Lower lobe of right lung (tissue), 2 donors: ENCODE measurements around the gene ARL5A. TPM values are rescaled to one million over a fixed set of nuclear protein-coding genes. Genes with fewer than 3 reads are reported as not detected.

Experiments
- ATAC-seq, 2 donors: fragments of 200-7000 bp; cut with Tn5 transposase; one replicate each; pipeline ENCODE4 v1.9.1; 2020 to 2022; ENCODE audit warnings: mild to moderate bottlenecking in 2 of 2, moderate library complexity in 2 of 2
- DNase-seq: peaks from one replicate; pipeline ENCODE4 v3.0.0-alpha.2; 2020
- H3K27ac ChIP-seq: fragments of 200-600 bp; one replicate; pipeline ENCODE4 v1.8.0; 2022
- H3K27me3 ChIP-seq: fragments of 200-600 bp; one replicate; pipeline ENCODE4 v1.8.0; 2022; ENCODE audit warnings: low read depth
- H3K36me3 ChIP-seq: fragments of 200-600 bp; one replicate; pipeline ENCODE4 v1.8.0; 2022; ENCODE audit warnings: mild to moderate bottlenecking
- H3K4me1 ChIP-seq: fragments of 200-600 bp; one replicate; pipeline ENCODE4 v1.8.0; 2022
- H3K4me3 ChIP-seq: fragments of 200-600 bp; one replicate; pipeline ENCODE4 v1.8.0; 2022; ENCODE audit warnings: mild to moderate bottlenecking
- H3K9me3 ChIP-seq: fragments of 200-600 bp; one replicate; pipeline ENCODE4 v1.8.0; 2022
- intact Hi-C: fragments of 100-400 bp; cut with DNase I; formaldehyde crosslinking; loops from one replicate; pipeline ENCODE4 v1.11.0; 2022
- total RNA-seq: library from RNA; stranded (reverse); fragmentation: NEBNext Ultra II Directional; extraction: Animal tissue kit (Norgen Biotek cat#: 25700); gene quantifications from one replicate; pipeline ENCODE4 v1.2.1, GENCODE V29; 2021
- TF ChIP-seq, protein P1 (sequence below): fragments of 200-600 bp; IDR thresholded peaks from one replicate; pipeline ENCODE4 v1.8.0; 2022; ENCODE audit warnings: antibody characterized with exemption, mild to moderate bottlenecking
- donor health status: DM: no; HTN: yes; CAD: no; lungs with severe emphysema.

The ARL5A gene
- total RNA-seq, 1 donor from 2014 or later = 52.3 TPM

- no peak for DNase-seq
- Histone ChIP-seq H3K4me1 (peaks cover 43% of the 10 kb centered on the region), H3K27me3 (no peaks in the 10 kb centered on the region), H3K9me3 (no peaks in the 10 kb centered on the region), H3K36me3 (no peaks in the 10 kb centered on the region), H3K27ac (no peak overlapping the region), H3K4me3 (peak overlapping the region; percentile 89)
- TF ChIP-seq, protein P1, sequence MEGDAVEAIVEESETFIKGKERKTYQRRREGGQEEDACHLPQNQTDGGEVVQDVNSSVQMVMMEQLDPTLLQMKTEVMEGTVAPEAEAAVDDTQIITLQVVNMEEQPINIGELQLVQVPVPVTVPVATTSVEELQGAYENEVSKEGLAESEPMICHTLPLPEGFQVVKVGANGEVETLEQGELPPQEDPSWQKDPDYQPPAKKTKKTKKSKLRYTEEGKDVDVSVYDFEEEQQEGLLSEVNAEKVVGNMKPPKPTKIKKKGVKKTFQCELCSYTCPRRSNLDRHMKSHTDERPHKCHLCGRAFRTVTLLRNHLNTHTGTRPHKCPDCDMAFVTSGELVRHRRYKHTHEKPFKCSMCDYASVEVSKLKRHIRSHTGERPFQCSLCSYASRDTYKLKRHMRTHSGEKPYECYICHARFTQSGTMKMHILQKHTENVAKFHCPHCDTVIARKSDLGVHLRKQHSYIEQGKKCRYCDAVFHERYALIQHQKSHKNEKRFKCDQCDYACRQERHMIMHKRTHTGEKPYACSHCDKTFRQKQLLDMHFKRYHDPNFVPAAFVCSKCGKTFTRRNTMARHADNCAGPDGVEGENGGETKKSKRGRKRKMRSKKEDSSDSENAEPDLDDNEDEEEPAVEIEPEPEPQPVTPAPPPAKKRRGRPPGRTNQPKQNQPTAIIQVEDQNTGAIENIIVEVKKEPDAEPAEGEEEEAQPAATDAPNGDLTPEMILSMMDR = no peak
- intact Hi-C loops = no loop called here
- ATAC-seq = no peak
Measured at GRCh38 chr2:151826737-151827157, 1.5 kb downstream of the ARL5A start.

DNA sequence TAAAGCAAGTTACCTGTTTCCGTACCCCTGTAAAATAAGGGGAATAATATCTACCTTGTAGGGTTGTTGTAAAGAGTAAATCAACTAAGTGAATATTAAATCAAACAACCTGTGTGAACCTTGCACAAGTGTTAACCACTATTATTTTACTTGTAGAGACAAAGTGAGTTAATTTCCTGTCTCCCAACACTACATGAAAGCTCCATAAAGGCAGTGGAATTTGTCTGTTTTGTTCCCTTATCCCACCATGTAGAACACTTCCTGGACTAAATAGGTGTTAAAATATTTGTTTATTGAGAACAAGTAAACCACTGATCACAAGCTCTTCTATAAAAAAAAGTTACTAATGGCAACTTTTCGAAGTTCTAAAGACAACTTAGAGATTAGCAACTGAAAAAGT is 3.3 kb downstream of the ARL5A start:
- Histone ChIP-seq H3K4me3 (no peak overlapping the region), H3K36me3 (no peaks in the 10 kb centered on the region), H3K4me1 (peaks cover 48% of the 10 kb centered on the region), H3K9me3 (no peaks in the 10 kb centered on the region), H3K27ac (no peak overlapping the region), H3K27me3 (no peaks in the 10 kb centered on the region)
- intact Hi-C loops = no loop called here
- no peak for DNase-seq
- ATAC-seq = no peak
- TF ChIP-seq, protein P1 = no peak

GRCh38 chr2:151823651-151824050 is 4.6 kb downstream of the ARL5A start:
- no peak for ATAC-seq
- H3K27ac ChIP-seq = no peak overlapping the region
- no peak for DNase-seq
- intact Hi-C loops = no loop called here
- no peaks in the 10 kb centered on the region for H3K36me3 ChIP-seq
- H3K27me3 ChIP-seq = no peaks in the 10 kb centered on the region
- no peaks in the 10 kb centered on the region for H3K9me3 ChIP-seq
- peaks cover 44% of the 10 kb centered on the region for H3K4me1 ChIP-seq
- no peak overlapping the region for H3K4me3 ChIP-seq
- TF ChIP-seq, protein P1 = no peak

- H3K4me1 ChIP-seq = peaks cover 25% of the 10 kb centered on the region
- no peaks in the 10 kb centered on the region for H3K27me3 ChIP-seq
- H3K27ac ChIP-seq = no peak overlapping the region
- DNase-seq (no peak), ATAC-seq (no peak)
- intact Hi-C loops = no loop called here
- H3K4me3 ChIP-seq = no peak overlapping the region
- H3K9me3 ChIP-seq = no peaks in the 10 kb centered on the region
- TF ChIP-seq, protein P1 = no peak
- peaks cover 7% of the 10 kb centered on the region for H3K36me3 ChIP-seq
Measured at GRCh38 chr2:151819920-151820319, 8.3 kb downstream of the ARL5A start.

DNA sequence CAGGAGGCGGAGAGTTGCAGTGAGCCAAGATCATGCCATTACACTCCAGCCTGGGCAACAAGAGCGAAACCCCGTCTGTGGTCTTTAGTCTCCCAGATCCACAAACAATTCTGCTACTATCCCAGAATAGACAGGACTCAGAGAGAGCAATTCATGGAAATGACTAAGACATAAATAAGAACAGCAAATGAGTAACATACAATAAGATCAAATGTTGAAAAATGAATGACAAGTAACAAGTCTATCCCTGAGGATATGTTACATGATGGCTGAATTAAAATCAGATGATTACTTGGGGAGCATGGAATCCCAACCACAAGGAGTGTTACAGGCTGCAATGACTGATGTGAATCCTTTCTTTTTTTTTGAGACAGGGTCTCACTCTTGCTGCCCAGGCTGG is 10.3 kb downstream of the ARL5A start:
- no peak for DNase-seq
- intact Hi-C loops = no loop called here

More for the DNA sequence above, 10.3 kb downstream of the ARL5A start:
- H3K4me1 ChIP-seq = peaks cover 9% of the 10 kb centered on the region
- peaks cover 27% of the 10 kb centered on the region for H3K36me3 ChIP-seq
- H3K9me3 ChIP-seq = no peaks in the 10 kb centered on the region
- TF ChIP-seq, protein P1 = no peak
- H3K4me3 ChIP-seq = no peak overlapping the region
- H3K27ac ChIP-seq = no peak overlapping the region
- no peaks in the 10 kb centered on the region for H3K27me3 ChIP-seq
- no peak for ATAC-seq
